ENCODE results near the gene HERC2.
"Not testable (repeated sequence)": the region's sequence is repeated elsewhere in the genome, so short reads cannot be mapped to it uniquely, and the experiment has no call there.

HERC2 gene

DNA sequence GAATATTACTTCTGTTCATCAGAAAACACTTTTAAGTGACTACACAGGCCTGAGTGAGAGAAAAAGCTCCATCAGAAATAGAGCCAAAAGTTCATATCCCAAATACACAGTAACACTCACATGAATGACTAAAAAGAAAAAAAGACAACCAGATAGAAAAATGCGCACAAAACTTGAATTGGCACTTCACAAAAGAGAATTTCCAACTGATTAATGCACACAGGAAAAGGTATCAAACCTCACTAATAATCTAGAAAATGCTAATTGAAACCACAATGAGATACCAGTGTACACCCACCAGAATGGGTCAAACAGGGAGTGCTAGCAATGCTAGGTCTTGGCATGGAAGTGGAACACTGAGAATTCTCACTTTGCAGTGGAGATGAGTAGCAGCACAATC, 78.6 kb downstream of the HERC2 start:
- no peaks in the 10 kb centered on the region for H3K9me2 ChIP-seq (ENCODE audit: low read depth, low read length)
- no peaks in the 10 kb centered on the region for H4K20me1 ChIP-seq (ENCODE audit: insufficient read depth, low read length)
- no peaks in the 10 kb centered on the region for H3K79me2 ChIP-seq (ENCODE audit: insufficient read depth, low read length)
- no peak overlapping the region for H3K4me3 ChIP-seq (ENCODE audit: low read depth, low read length, poor library complexity, severe bottlenecking)
- H3F3A ChIP-seq (ENCODE audit: insufficient read depth, low read length): no peaks in the 10 kb centered on the region
- no peaks in the 10 kb centered on the region for H3K27me3 ChIP-seq (ENCODE audit: insufficient read depth, low read length)
- H3K27ac ChIP-seq (ENCODE audit: low read depth, low read length, poor library complexity, severe bottlenecking): no peak overlapping the region
- no peak overlapping the region for H3K4me2 ChIP-seq (ENCODE audit: low read length)
- no peaks in the 10 kb centered on the region for H3K4me1 ChIP-seq (ENCODE audit: insufficient read depth, low read length, severe bottlenecking)
- TF ChIP-seq CTCF (IDR thresholded peaks at IDR 0.05; ENCODE audit: low read length): no peak
- TF ChIP-seq EZH2 (IDR thresholded peaks at IDR 0.05; ENCODE audit: borderline replicate concordance, low read length): no peak
- no peak overlapping the region for H3K9ac ChIP-seq (ENCODE audit: low read length)
- H3K9me3 ChIP-seq (ENCODE audit: low read length): peaks cover 6% of the 10 kb centered on the region; the same call in 1 of the 2 replicates
- H2AFZ ChIP-seq (ENCODE audit: low read length): no peak overlapping the region
- peaks cover 79% of the 10 kb centered on the region for H3K36me3 ChIP-seq (ENCODE audit: insufficient read depth, low read length)

GRCh38 chr15:28238296-28238695, 83.7 kb downstream of the HERC2 start:
- H3K9me3 ChIP-seq (ENCODE audit: low read length); H4K20me1 ChIP-seq (ENCODE audit: insufficient read depth, low read length); H2AFZ ChIP-seq (ENCODE audit: low read length); H3K27ac ChIP-seq (ENCODE audit: low read depth, low read length, poor library complexity, severe bottlenecking); H3F3A ChIP-seq (ENCODE audit: insufficient read depth, low read length); H3K27me3 ChIP-seq (ENCODE audit: insufficient read depth, low read length); H3K4me3 ChIP-seq (ENCODE audit: low read depth, low read length, poor library complexity, severe bottlenecking); H3K79me2 ChIP-seq (ENCODE audit: insufficient read depth, low read length); H3K4me1 ChIP-seq (ENCODE audit: insufficient read depth, low read length, severe bottlenecking); H3K4me2 ChIP-seq (ENCODE audit: low read length); H3K9me2 ChIP-seq (ENCODE audit: low read depth, low read length); H3K9ac ChIP-seq (ENCODE audit: low read length): not testable (repeated sequence)
- H3K36me3 ChIP-seq (ENCODE audit: insufficient read depth, low read length): peaks cover 48% of the 10 kb centered on the region

DNA sequence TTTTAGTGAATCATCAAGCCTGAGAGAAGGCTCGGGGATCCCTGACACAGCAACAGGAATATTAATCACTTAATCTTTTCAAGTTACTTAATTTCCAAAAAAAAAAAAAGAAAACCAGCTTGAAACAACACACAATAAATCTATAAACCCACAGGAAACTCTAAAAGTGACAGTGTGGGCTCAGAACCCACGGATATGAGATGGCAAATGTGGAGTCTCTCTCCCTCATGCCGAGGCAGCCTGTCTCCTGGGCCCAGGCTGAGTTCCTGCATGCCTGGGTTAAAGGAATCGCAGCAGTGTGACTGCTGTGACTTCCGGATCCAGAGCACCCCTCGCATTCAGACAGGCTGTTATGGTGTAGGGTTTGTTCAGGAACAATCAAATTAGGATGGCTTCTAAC, 90.2 kb downstream of the HERC2 start:
- H3K4me3 ChIP-seq (ENCODE audit: low read depth, low read length, poor library complexity, severe bottlenecking); H3K27me3 ChIP-seq (ENCODE audit: insufficient read depth, low read length); H3K9me3 ChIP-seq (ENCODE audit: low read length); H4K20me1 ChIP-seq (ENCODE audit: insufficient read depth, low read length); H3K4me1 ChIP-seq (ENCODE audit: insufficient read depth, low read length, severe bottlenecking); H3K9me2 ChIP-seq (ENCODE audit: low read depth, low read length); H2AFZ ChIP-seq (ENCODE audit: low read length); H3K79me2 ChIP-seq (ENCODE audit: insufficient read depth, low read length); H3F3A ChIP-seq (ENCODE audit: insufficient read depth, low read length); H3K9ac ChIP-seq (ENCODE audit: low read length); H3K27ac ChIP-seq (ENCODE audit: low read depth, low read length, poor library complexity, severe bottlenecking); H3K4me2 ChIP-seq (ENCODE audit: low read length): not testable (repeated sequence)
- H3K36me3 ChIP-seq (ENCODE audit: insufficient read depth, low read length): peaks cover 22% of the 10 kb centered on the region

GRCh38 chr15:28231336-28231735, 90.6 kb downstream of the HERC2 start:
- peaks cover 22% of the 10 kb centered on the region for H3K36me3 ChIP-seq (ENCODE audit: insufficient read depth, low read length)
- H2AFZ ChIP-seq (ENCODE audit: low read length); H3K4me2 ChIP-seq (ENCODE audit: low read length): not testable (repeated sequence)

DNA sequence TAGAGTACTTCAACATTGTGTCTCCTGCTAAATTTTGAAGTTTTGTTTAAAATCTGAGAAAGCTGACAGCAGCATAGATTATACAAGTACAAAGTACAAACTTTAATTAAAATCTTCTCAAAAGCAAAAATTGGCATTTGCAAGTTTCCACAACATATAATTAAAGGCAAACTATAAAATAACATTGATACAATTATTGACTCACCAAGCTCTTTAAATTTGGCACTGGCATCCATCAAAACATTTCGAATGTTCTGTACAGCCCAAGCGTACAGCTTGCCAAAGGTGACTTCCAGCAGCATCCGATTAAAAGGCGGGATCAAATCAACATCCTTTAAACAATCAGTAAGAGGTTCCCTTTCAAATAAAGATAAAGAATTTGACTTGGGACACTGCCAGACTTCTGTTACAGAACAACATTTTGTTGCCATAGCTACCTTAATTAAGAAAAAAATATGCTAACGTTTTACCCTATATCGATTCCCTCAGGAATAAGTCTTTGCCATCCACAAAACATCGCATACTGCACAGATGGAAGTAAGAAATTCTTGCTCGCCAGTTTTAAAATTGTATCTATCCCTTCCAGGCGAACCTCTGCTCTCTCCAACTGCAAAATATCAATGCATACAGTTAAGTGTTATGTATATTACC, 92.9 kb downstream of the HERC2 start:
- not testable (repeated sequence) for H3K27ac ChIP-seq (ENCODE audit: low read depth, low read length, poor library complexity, severe bottlenecking); H3K9me2 ChIP-seq (ENCODE audit: low read depth, low read length); H3K4me3 ChIP-seq (ENCODE audit: low read depth, low read length, poor library complexity, severe bottlenecking); H2AFZ ChIP-seq (ENCODE audit: low read length); H3F3A ChIP-seq (ENCODE audit: insufficient read depth, low read length); H3K9ac ChIP-seq (ENCODE audit: low read length); H3K4me2 ChIP-seq (ENCODE audit: low read length); H3K4me1 ChIP-seq (ENCODE audit: insufficient read depth, low read length, severe bottlenecking); H3K27me3 ChIP-seq (ENCODE audit: insufficient read depth, low read length); H3K79me2 ChIP-seq (ENCODE audit: insufficient read depth, low read length); H3K9me3 ChIP-seq (ENCODE audit: low read length); H4K20me1 ChIP-seq (ENCODE audit: insufficient read depth, low read length)
- peaks cover 17% of the 10 kb centered on the region for H3K36me3 ChIP-seq (ENCODE audit: insufficient read depth, low read length)

More at GRCh38 chr15:28231336-28231735, 90.6 kb downstream of the HERC2 start:
- H4K20me1 ChIP-seq (ENCODE audit: insufficient read depth, low read length); H3K9me2 ChIP-seq (ENCODE audit: low read depth, low read length); H3K79me2 ChIP-seq (ENCODE audit: insufficient read depth, low read length); H3F3A ChIP-seq (ENCODE audit: insufficient read depth, low read length); H3K27ac ChIP-seq (ENCODE audit: low read depth, low read length, poor library complexity, severe bottlenecking); H3K9me3 ChIP-seq (ENCODE audit: low read length); H3K4me3 ChIP-seq (ENCODE audit: low read depth, low read length, poor library complexity, severe bottlenecking); H3K27me3 ChIP-seq (ENCODE audit: insufficient read depth, low read length); H3K9ac ChIP-seq (ENCODE audit: low read length); H3K4me1 ChIP-seq (ENCODE audit: insufficient read depth, low read length, severe bottlenecking): not testable (repeated sequence)

Data from OCI-LY1 (cell line).